Psoas muscle (tissue), 8 donors: ENCODE measurements around the gene THOC6. TPM values are rescaled to one million over a fixed set of nuclear protein-coding genes. Genes with fewer than 3 reads are reported as not detected.

Experiments used
- ATAC-seq, 4 donors: fragments of 200-7000 bp; cut with Tn5 transposase; one replicate each; pipeline ENCODE4 v1.9.1; 2020; ENCODE audit warnings: moderate library complexity in 3 of 4, mild to moderate bottlenecking in 2 of 4
- DNase-seq, 2 donors: peaks; one replicate each; pipeline ENCODE4 v3.0.0-alpha.2; 2020
- H3K27ac ChIP-seq: fragments of 200-600 bp; one replicate; pipeline ENCODE4 v1.8.0; 2022
- H3K27me3 ChIP-seq, 3 donors: fragments of 200-600 bp in 1 of 3; one replicate each; pipeline versions ENCODE4 v1.6.1 to v1.8.0; 2013 to 2022; ENCODE audit warnings: low read length in 2 of 3, mild to moderate bottlenecking in 2 of 3, moderate library complexity in 1 of 3; ENCODE audit not compliant: insufficient read depth in 3 of 3
- H3K36me3 ChIP-seq, 2 donors: fragments of 200-600 bp in 1 of 2; one replicate each; pipeline versions ENCODE4 v1.6.1 to v1.8.0; 2013 to 2022; ENCODE audit warnings: low read depth in 1 of 2, mild to moderate bottlenecking in 1 of 2, moderate library complexity in 1 of 2; ENCODE audit not compliant: insufficient read depth in 1 of 2
- H3K4me1 ChIP-seq: fragments of 200-600 bp; one replicate; pipeline ENCODE4 v1.8.0; 2022
- H3K4me3 ChIP-seq: fragments of 200-600 bp; one replicate; pipeline ENCODE4 v1.8.0; 2022; ENCODE audit warnings: mild to moderate bottlenecking
- H3K9me3 ChIP-seq: fragments of 200-600 bp; one replicate; pipeline ENCODE4 v1.8.0; 2022
- CTCF ChIP-seq: fragments of 200-600 bp; IDR thresholded peaks from one replicate; pipeline ENCODE4 v1.8.0; 2022; ENCODE audit warnings: antibody characterized with exemption
- WGBS, 3 donors: extraction: QIAGEN DNeasy Blood & Tissue Kit; methylation state at CpG; one replicate each; pipeline versions ENCODE4 v1.1.6 to v1.1.7; 2013; 5-methylcytosine and 5-hydroxymethylcytosine counted together
- intact Hi-C, 2 donors: fragments of 100-400 bp; cut with DNase I; formaldehyde crosslinking; loops; one replicate each; pipeline versions ENCODE4 v1.11.0 to v1.14.2; 2022
- polyA plus RNA-seq, 3 donors: library from polyadenylated mRNA; stranded (reverse); fragments of 200-250 nt; gene quantifications; one replicate each; pipeline ENCODE4 v1.2.3, GENCODE V29; 2013
- total RNA-seq, 4 donors: library from RNA; stranded (reverse); fragmentation: NEBNext Ultra II Directional in 2 of 4; extraction: Animal tissue kit (Norgen Biotek cat#: 25700) in 2 of 4; gene quantifications; one replicate each; pipeline versions ENCODE4 v1.2.1 to v1.2.4, GENCODE V29; 2021 to 2023
- donor health status: healthy with polysubstance abuse.
- donor health status: DM: no; HTN: no; CAD: no; lungs with moderate emphysema.
- donor health status: Bipolar disorder and iron deficiency.
- donor health status: healthy.
- donor health status: DM: yes; HTN: yes; CAD: no.
- donor health status: DM: no; HTN: no; CAD: no.
- donor health status: DM: no; HTN: no; CAD: no.
- donor health status: DM: yes; HTN: yes; CAD: no.

The THOC6 gene
- total and polyA plus RNA-seq, 7 donors = 17.0 to 72.2 (median 26.9) TPM

- ATAC-seq = no peak
- H3K27me3 ChIP-seq = peaks cover 0 to 38% (median 15%) of the 10 kb centered on the region in 3 donors
- 7 to 10% (median 8%) methylated on average over 16 to 19 of the region's 19 CpGs for WGBS, 3 donors
Measured at GRCh38 chr16:3012246-3012645, 11.6 kb upstream of the THOC6 start.

GRCh38 chr16:3012828-3013420 lies 10.9 kb upstream of the THOC6 start, which contains the start of gene CLDN9:
CLDN9 (plus strand) TSS chr16:3012923; CDS start chr16:3013363, 440 bp downstream.
- no peaks in the 10 kb centered on the region for H3K9me3 ChIP-seq
- H3K36me3 ChIP-seq = no peaks in the 10 kb centered on the region
- TF ChIP-seq CTCF = no peak
- peaks cover 1% of the 10 kb centered on the region for H3K4me1 ChIP-seq
- H3K27ac ChIP-seq = no peak within 1 kb of the TSS
- intact Hi-C loops = no loop called here
- peaks cover 0 to 45% (median 15%) of the 10 kb centered on the region in 3 donors for H3K27me3 ChIP-seq
- 34 to 42% (median 36%) methylated on average over 22 to 27 of the region's 27 CpGs for WGBS, 3 donors
- H3K4me3 ChIP-seq = no peak within 1 kb of the TSS
- peak in 3 of 4 donors; percentile 18 to 21 (median 19) for ATAC-seq
- no peak for DNase-seq

More at GRCh38 chr16:3012246-3012645, 11.6 kb upstream of the THOC6 start:
- intact Hi-C loops = no loop called here
- no peak for TF ChIP-seq CTCF
- no peaks in the 10 kb centered on the region for H3K4me1 ChIP-seq
- H3K4me3 ChIP-seq = no peak overlapping the region
- peaks cover 0 to 3% of the 10 kb centered on the region in 2 donors for H3K36me3 ChIP-seq
- no peaks in the 10 kb centered on the region for H3K9me3 ChIP-seq
- no peak overlapping the region for H3K27ac ChIP-seq
- DNase-seq = no peak

- Histone ChIP-seq H3K4me1 (peaks cover 5% of the 10 kb centered on the region), H3K27me3 (peaks cover 0 to 51% (median 17%) of the 10 kb centered on the region in 3 donors), H3K36me3 (no peaks in the 10 kb centered on the region), H3K27ac (no peak overlapping the region), H3K4me3 (no peak overlapping the region), H3K9me3 (no peaks in the 10 kb centered on the region)
- WGBS, 3 donors = 39 to 43% (median 40%) methylated on average over 23 to 27 of the region's 27 CpGs
- TF ChIP-seq CTCF = no peak
- ATAC-seq = no peak
- no peak for DNase-seq
- intact Hi-C loops = no loop called here
Measured at GRCh38 chr16:3013491-3013951, 10.3 kb upstream of the THOC6 start.

- Histone ChIP-seq H3K4me3 (no peak overlapping the region), H3K36me3 (no peaks in the 10 kb centered on the region), H3K4me1 (peaks cover 5% of the 10 kb centered on the region), H3K27ac (no peak overlapping the region), H3K27me3 (peaks cover 0 to 55% (median 17%) of the 10 kb centered on the region in 3 donors), H3K9me3 (no peaks in the 10 kb centered on the region)
- WGBS, 3 donors = 45 to 53% (median 50%) methylated on average over 12 of the region's 12 CpGs
- TF ChIP-seq CTCF = no peak
- intact Hi-C loops = no loop called here
- ATAC-seq (no peak), DNase-seq (no peak)
Measured at GRCh38 chr16:3013998-3014690, 9.7 kb upstream of the THOC6 start.
